Measurements from ENCODE around the gene FBXW11. TPM values are rescaled to one million over a fixed set of nuclear protein-coding genes. Genes with fewer than 3 reads are reported as not detected.

FBXW11 gene
- total and polyA plus RNA-seq, 8 donors: 47.6 to 56.9 (median 54.4) TPM

GRCh38 chr5:172005708-172006320, 624 bp downstream of the FBXW11 start:
- no peaks in the 10 kb centered on the region for H3K36me3 ChIP-seq
- ATAC-seq (peak; percentile 8), DNase-seq (peak in 2 of 4 donors; percentile 23 to 30)
- no peaks in the 10 kb centered on the region for H3K9me3 ChIP-seq
- H3K4me1 ChIP-seq: peaks cover 24 to 59% of the 10 kb centered on the region in 2 donors
- no peaks in the 10 kb centered on the region for H3K27me3 ChIP-seq
- no peak for TF ChIP-seq CTCF (IDR thresholded peaks at IDR 0.05)
- peak overlapping the region; percentile 66 to 87 for H3K4me3 ChIP-seq
- peak overlapping the region; percentile 95 to 98 for H3K27ac ChIP-seq
- intact Hi-C loops (cut with DNase I): no loop called here

- no peaks in the 10 kb centered on the region for H3K9me3 ChIP-seq
- TF ChIP-seq CTCF (IDR thresholded peaks at IDR 0.05): no peak
- H3K27me3 ChIP-seq: no peaks in the 10 kb centered on the region
- H3K4me3 ChIP-seq: peak overlapping the region; percentile 66 to 87
- peak overlapping the region; percentile 95 to 98 for H3K27ac ChIP-seq
- peaks cover 24 to 69% of the 10 kb centered on the region in 2 donors for H3K4me1 ChIP-seq
- peak in 1 of 4 donors; percentile 21 for DNase-seq
- intact Hi-C loops (cut with DNase I): no loop called here
- no peaks in the 10 kb centered on the region for H3K36me3 ChIP-seq
- ATAC-seq: no peak
Observed at GRCh38 chr5:172004824-172005237, 1.6 kb downstream of the FBXW11 start.

- peaks cover 24 to 80% of the 10 kb centered on the region in 2 donors for H3K4me1 ChIP-seq
- no peaks in the 10 kb centered on the region for H3K36me3 ChIP-seq
- H3K9me3 ChIP-seq: no peaks in the 10 kb centered on the region
- peak overlapping the region; percentile 6 to 49 for H3K27ac ChIP-seq
- H3K27me3 ChIP-seq: no peaks in the 10 kb centered on the region
- intact Hi-C loops (cut with DNase I): no loop called here
- no peak for DNase-seq
- no peak for TF ChIP-seq CTCF (IDR thresholded peaks at IDR 0.05)
- H3K4me3 ChIP-seq: peak overlapping the region in 1 of 2 donors; percentile 8
- ATAC-seq: no peak
Observed at GRCh38 chr5:172003746-172004145, 2.7 kb downstream of the FBXW11 start.

- peak overlapping the region; percentile 13 to 49 for H3K27ac ChIP-seq
- H3K4me3 ChIP-seq: peak overlapping the region in 1 of 2 donors; percentile 8
- H3K9me3 ChIP-seq: no peaks in the 10 kb centered on the region
- no peaks in the 10 kb centered on the region for H3K27me3 ChIP-seq
- peak; percentile 1 for ATAC-seq
- H3K4me1 ChIP-seq: peaks cover 24 to 85% of the 10 kb centered on the region in 2 donors
- intact Hi-C loops (cut with DNase I): no loop called here
- no peak for DNase-seq
- no peaks in the 10 kb centered on the region for H3K36me3 ChIP-seq
- no peak for TF ChIP-seq CTCF (IDR thresholded peaks at IDR 0.05)
Observed at GRCh38 chr5:172002840-172003512, 3.5 kb downstream of the FBXW11 start.

- H3K4me1 ChIP-seq: peaks cover 24 to 82% of the 10 kb centered on the region in 2 donors
Observed at GRCh38 chr5:172002310-172002709, 4.1 kb downstream of the FBXW11 start.

More at GRCh38 chr5:172002310-172002709, 4.1 kb downstream of the FBXW11 start:
- H3K9me3 ChIP-seq: no peaks in the 10 kb centered on the region
- no peak for DNase-seq
- no peaks in the 10 kb centered on the region for H3K27me3 ChIP-seq
- H3K36me3 ChIP-seq: no peaks in the 10 kb centered on the region
- TF ChIP-seq CTCF (IDR thresholded peaks at IDR 0.05): peak in 1 of 2 donors; percentile 10
- no peak for ATAC-seq
- H3K4me3 ChIP-seq: no peak overlapping the region
- H3K27ac ChIP-seq: no peak overlapping the region
- intact Hi-C loops (cut with DNase I): no loop called here

Measured in left lung (tissue), 10 donors.